ENCODE data around the gene SERGEF. TPM values are rescaled to one million over a fixed set of nuclear protein-coding genes. Genes with fewer than 3 reads are reported as not detected.
A peak's percentile ranks its signal among the peaks of the same experiment; 100 is the strongest.

The SERGEF gene
- total and polyA plus RNA-seq, 2 of the 13 experiments (the other 11 are each of a cell fraction or from before 2014, with no cell fraction given): 54.5 to 114 TPM

DNA sequence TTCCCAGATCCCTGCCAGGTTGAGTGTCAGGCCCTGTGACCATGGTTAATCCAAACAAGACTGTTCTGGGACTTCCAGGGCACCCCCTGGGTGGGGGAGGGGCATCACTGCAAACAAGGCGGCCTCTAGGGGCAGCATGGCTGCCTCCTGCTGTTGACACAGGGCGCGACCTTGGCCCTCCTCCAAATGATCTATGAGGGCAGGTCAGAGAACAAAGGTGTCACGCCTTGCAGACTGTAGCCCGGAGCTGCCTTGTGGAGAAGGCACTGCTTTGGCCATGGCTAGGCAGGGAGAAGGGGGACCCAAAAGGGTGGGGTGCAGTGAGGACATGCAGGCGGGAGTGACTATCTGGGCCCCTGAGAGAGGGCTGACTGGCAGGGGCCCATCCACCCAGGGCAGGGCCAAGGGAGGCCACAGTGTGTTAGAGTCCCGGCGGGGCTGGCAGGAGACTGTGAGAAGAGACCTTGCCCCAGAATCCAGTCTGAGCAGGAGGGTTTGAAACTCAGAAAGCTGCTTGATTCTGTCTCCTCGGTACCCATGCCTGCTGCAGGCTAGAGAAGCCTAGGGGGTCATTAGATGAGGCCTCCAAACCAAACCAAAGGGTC, 242.7 kb downstream of the SERGEF start (continued):
- TF ChIP-seq, protein P1, sequence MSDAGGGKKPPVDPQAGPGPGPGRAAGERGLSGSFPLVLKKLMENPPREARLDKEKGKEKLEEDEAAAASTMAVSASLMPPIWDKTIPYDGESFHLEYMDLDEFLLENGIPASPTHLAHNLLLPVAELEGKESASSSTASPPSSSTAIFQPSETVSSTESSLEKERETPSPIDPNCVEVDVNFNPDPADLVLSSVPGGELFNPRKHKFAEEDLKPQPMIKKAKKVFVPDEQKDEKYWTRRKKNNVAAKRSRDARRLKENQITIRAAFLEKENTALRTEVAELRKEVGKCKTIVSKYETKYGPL (CRISPR knock-in tag; IDR thresholded peaks at IDR 0.05): no peak
- no peak for TF ChIP-seq ZNF496 (CRISPR knock-in tag; IDR thresholded peaks at IDR 0.05; ENCODE audit: insufficient replicate concordance)
- TF ChIP-seq SRSF4 (IDR thresholded peaks at IDR 0.05; ENCODE audit: low read depth, low read length, poor library complexity, severe bottlenecking): no peak
- TF ChIP-seq, protein P2, sequence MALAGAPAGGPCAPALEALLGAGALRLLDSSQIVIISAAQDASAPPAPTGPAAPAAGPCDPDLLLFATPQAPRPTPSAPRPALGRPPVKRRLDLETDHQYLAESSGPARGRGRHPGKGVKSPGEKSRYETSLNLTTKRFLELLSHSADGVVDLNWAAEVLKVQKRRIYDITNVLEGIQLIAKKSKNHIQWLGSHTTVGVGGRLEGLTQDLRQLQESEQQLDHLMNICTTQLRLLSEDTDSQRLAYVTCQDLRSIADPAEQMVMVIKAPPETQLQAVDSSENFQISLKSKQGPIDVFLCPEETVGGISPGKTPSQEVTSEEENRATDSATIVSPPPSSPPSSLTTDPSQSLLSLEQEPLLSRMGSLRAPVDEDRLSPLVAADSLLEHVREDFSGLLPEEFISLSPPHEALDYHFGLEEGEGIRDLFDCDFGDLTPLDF (CRISPR knock-in tag; IDR thresholded peaks at IDR 0.05): no peak
- TF ChIP-seq POLR2AphosphoS5 (IDR thresholded peaks at IDR 0.05; ENCODE audit: low read depth, low read length): no peak
- TF ChIP-seq, protein P3, sequence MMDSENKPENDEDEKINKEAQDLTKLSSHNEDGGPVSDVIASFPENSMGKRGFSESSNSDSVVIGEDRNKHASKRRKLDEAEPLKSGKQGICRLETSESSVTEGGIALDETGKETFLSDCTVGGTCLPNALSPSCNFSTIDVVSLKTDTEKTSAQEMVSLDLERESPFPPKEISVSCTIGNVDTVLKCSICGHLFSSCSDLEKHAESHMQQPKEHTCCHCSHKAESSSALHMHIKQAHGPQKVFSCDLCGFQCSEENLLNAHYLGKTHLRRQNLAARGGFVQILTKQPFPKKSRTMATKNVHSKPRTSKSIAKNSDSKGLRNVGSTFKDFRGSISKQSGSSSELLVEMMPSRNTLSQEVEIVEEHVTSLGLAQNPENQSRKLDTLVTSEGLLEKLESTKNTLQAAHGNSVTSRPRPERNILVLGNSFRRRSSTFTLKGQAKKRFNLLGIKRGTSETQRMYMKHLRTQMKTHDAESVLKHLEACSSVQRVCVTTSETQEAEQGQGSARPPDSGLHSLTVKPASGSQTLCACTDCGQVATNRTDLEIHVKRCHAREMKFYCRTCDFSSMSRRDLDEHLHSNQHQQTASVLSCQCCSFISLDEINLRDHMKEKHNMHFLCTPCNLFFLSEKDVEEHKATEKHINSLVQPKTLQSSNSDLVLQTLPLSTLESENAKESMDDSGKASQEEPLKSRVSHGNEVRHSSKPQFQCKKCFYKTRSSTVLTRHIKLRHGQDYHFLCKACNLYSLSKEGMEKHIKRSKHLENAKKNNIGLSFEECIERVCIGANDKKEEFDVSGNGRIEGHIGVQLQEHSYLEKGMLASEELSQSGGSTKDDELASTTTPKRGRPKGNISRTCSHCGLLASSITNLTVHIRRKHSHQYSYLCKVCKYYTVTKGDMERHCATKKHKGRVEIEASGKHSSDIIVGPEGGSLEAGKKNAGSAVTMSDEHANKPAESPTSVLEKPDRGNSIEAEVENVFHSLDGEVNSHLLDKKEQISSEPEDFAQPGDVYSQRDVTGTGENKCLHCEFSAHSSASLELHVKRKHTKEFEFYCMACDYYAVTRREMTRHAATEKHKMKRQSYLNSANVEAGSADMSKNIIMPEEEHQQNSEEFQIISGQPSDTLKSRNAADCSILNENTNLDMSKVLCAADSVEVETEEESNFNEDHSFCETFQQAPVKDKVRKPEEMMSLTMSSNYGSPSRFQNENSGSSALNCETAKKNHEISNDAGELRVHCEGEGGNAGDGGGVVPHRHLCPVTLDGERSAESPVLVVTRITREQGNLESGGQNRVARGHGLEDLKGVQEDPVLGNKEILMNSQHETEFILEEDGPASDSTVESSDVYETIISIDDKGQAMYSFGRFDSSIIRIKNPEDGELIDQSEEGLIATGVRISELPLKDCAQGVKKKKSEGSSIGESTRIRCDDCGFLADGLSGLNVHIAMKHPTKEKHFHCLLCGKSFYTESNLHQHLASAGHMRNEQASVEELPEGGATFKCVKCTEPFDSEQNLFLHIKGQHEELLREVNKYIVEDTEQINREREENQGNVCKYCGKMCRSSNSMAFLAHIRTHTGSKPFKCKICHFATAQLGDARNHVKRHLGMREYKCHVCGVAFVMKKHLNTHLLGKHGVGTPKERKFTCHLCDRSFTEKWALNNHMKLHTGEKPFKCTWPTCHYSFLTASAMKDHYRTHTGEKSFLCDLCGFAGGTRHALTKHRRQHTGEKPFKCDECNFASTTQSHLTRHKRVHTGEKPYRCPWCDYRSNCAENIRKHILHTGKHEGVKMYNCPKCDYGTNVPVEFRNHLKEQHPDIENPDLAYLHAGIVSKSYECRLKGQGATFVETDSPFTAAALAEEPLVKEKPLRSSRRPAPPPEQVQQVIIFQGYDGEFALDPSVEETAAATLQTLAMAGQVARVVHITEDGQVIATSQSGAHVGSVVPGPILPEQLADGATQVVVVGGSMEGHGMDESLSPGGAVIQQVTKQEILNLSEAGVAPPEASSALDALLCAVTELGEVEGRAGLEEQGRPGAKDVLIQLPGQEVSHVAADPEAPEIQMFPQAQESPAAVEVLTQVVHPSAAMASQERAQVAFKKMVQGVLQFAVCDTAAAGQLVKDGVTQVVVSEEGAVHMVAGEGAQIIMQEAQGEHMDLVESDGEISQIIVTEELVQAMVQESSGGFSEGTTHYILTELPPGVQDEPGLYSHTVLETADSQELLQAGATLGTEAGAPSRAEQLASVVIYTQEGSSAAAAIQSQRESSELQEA (CRISPR knock-in tag; IDR thresholded peaks at IDR 0.05; ENCODE audit: not compliant biosample characterization): no peak
- TF ChIP-seq, protein P4, sequence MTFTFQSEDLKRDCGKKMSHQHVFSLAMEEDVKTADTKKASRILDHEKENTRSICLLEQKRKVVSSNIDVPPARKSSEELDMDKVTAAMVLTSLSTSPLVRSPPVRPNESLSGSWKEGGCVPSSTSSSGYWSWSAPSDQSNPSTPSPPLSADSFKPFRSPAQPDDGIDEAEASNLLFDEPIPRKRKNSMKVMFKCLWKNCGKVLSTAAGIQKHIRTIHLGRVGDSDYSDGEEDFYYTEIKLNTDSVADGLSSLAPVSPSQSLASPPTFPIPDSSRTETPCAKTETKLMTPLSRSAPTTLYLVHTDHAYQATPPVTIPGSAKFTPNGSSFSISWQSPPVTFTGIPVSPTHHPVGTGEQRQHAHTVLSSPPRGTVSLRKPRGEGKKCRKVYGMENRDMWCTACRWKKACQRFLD (CRISPR knock-in tag; IDR thresholded peaks at IDR 0.05; ENCODE audit: borderline replicate concordance): 0 out of 2 replicates have a peak, but pooled peaks have one; percentile 69
- TF ChIP-seq AGO2 (optimal IDR thresholded peaks at IDR 0.05; ENCODE audit: low read depth, low read length): no peak
- TF ChIP-seq, protein P5, sequence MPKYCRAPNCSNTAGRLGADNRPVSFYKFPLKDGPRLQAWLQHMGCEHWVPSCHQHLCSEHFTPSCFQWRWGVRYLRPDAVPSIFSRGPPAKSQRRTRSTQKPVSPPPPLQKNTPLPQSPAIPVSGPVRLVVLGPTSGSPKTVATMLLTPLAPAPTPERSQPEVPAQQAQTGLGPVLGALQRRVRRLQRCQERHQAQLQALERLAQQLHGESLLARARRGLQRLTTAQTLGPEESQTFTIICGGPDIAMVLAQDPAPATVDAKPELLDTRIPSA (CRISPR knock-in tag; IDR thresholded peaks at IDR 0.05; ENCODE audit: borderline replicate concordance): 0 out of 2 replicates have a peak, but pooled peaks have one; percentile 36
- TF ChIP-seq MAFF (IDR thresholded peaks at IDR 0.05; ENCODE audit: low read depth, low read length): no peak
- TF ChIP-seq RAD51 (IDR thresholded peaks at IDR 0.05; ENCODE audit: borderline replicate concordance): no peak
- TF ChIP-seq ZNF264 (CRISPR knock-in tag; IDR thresholded peaks at IDR 0.05): peak; percentile 78; the same call in 1 of the 2 replicates
- TF ChIP-seq ZNF274 (CRISPR knock-in tag; IDR thresholded peaks at IDR 0.05): peak; percentile 83
- TF ChIP-seq KMT2A (CRISPR knock-in tag; IDR thresholded peaks at IDR 0.05): 0 out of 2 replicates have a peak, but pooled peaks have one; percentile 61
- TF ChIP-seq ZNF746 (CRISPR knock-in tag; IDR thresholded peaks at IDR 0.05): peak; percentile 91
- peak; percentile 73 for TF ChIP-seq ZNF792 (CRISPR knock-in tag; IDR thresholded peaks at IDR 0.05)
- peak; percentile 45; the same call in 1 of the 2 replicates for TF ChIP-seq SP2 (CRISPR knock-in tag; IDR thresholded peaks at IDR 0.05)
- TF ChIP-seq SNAPC2 (CRISPR knock-in tag; IDR thresholded peaks at IDR 0.05): peak; percentile 77; the same call in 1 of the 2 replicates
